ENCODE results near the gene WFS1.

GRCh38 chr4:6341696-6342095 is 72.0 kb downstream of the WFS1 start:
- TF ChIP-seq POLR2A (IDR thresholded peaks at IDR 0.05) = no peak
- TF ChIP-seq CTCF (IDR thresholded peaks at IDR 0.05 in 8 of 11, conservative IDR thresholded peaks at IDR 0.05 in 3 of 11) = no peak
